Stimulated activated CD4-positive, alpha-beta T cell treated with anti-CD3 and anti-CD28 coated beads, TNF-alpha, amount 100 ng/mL, for 24 hours (primary cell): ENCODE measurements around the gene FOXK2.
"Not testable (repeated sequence)": the region's sequence is repeated elsewhere in the genome, so short reads cannot be mapped to it uniquely, and the experiment has no call there.

Experiments used
- DNase-seq, 3 experiments: peaks; one replicate each; pipeline ENCODE4 v3.0.0-alpha.2; 2020; ENCODE audit warnings: low read depth in 3 of 3

FOXK2 gene

GRCh38 chr17:82564241-82564640 lies 44.7 kb downstream of the FOXK2 start:
- no peak for DNase-seq

DNA sequence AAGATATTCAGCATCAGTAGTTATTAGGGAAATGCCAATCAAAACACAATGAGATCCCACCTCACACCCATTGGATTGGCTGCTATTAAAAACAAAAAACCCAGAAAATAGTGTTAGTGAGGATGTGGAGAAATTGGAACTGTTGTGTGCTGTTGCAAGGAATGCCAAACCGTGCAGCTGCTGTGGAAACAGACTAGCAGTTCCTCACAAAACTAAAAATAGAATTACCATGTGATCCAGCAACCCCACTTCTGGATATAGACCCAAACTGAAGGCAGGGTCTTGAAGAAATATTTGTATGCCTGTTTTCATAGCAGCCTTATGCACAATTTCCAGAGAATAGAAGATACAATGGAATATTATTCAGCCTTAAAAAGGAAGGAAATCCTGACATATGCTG lies 46.0 kb downstream of the FOXK2 start:
- DNase-seq = no peak

GRCh38 chr17:82566129-82566960 lies 46.8 kb downstream of the FOXK2 start:
- no peak for DNase-seq

DNA sequence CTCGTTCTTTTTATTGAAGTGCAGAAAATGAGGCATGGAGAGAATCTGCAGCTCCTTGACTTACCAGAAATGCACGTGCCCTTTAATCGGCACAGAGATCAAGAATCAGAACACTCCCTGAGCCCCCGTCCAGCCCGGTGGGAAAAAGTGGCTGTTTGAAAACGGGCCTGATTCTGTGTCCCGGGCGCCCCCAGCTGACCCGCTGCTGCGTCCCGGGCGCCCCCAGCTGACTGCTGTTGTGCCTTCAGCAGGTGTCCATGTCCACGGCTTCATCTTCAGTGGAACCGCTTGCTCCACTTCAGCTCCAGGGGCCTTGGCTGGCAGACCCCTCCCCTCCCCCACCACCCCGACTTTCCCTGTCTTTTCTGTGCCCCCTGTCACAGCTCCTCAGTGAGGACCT lies 47.8 kb downstream of the FOXK2 start:
- DNase-seq = no peak

DNA sequence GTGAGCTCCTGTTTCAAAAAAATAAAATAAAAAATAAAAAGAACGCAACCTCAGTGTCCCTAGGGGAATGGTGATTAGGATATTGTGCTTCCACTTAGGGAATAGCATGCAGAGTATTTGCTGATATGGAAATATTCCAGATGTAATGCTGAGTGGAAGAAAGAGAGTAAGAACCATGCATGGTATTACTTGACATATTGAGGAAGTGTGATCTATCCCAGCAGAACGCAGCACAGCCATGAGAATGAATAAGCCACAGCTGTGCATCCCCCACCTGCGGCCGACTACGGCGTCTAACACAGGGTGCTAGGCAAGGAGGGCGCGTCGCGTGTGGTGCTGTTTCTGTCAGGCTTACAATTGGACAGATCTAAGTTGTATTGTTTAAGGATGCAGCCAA lies 49.5 kb downstream of the FOXK2 start:
- no peak for DNase-seq

DNA sequence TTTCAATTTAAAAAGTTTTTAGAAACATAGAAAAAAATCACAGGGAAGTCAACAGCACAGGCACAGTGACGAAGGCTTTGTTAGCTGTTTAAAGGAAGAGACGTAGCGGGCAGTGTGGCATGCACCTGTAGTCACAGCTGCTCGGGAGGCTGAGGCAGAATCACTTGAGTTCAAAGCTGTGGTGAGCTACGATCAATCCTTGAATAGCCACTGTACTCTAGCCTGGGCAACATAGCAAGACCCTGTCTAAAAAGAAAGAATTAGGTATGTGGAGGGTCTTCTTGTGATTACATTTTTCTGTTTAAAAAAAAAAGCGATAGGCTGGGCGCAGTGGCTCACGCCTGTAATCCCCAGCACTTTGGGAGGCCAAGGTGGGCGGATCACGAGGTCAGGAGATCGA lies 50.1 kb downstream of the FOXK2 start:
- DNase-seq = no peak

DNA sequence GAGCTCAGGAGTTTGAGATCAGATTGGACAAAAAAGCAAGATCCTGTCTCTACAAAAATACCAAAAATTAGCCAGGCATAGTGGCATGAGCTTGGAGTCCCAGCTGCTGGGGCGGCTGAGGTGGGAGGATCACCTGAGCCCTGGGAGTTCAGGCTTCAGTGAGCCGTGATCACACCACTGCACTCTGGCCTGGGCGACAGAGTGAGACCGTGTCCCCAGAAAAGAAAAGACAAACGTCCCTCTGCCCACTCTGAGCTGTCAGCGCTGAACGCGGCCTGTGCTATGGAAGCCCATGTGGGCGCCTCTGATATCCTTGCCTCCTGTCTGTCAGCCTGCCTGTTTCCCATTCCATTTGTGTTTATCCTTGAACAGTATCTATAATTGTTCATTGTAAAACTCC lies 50.7 kb downstream of the FOXK2 start:
- no peak for DNase-seq

DNA sequence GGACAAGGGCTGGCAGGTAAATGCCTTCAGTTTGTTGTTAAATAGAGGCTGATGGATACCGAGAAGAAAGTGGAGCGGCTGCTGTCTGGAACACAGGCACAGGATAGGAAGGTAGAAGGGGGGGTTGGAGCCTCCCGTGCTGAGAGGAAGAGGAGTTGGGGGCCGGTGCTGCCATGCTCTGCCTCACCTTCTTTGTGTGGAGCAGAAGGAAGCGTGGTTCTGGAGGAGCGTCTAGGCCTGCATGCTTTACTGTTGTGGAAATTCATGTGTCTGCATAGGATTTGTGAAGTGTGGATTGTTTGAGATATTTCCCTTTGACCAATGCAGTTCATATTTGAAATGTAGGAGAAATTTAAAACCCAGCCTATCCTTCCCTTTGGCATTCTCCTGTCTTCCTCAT lies 52.3 kb downstream of the FOXK2 start:
- no peak for DNase-seq

- DNase-seq = no peak
These were observed 54.5 kb downstream of the FOXK2 start for GRCh38 chr17:82574041-82574440.

GRCh38 chr17:82575581-82576221 lies 56.2 kb downstream of the FOXK2 start:
- not testable (repeated sequence) for DNase-seq

GRCh38 chr17:82577300-82577699 lies 57.8 kb downstream of the FOXK2 start:
- no peak for DNase-seq

GRCh38 chr17:82579969-82580368 lies 60.4 kb downstream of the FOXK2 start:
- not testable (repeated sequence) for DNase-seq

DNA sequence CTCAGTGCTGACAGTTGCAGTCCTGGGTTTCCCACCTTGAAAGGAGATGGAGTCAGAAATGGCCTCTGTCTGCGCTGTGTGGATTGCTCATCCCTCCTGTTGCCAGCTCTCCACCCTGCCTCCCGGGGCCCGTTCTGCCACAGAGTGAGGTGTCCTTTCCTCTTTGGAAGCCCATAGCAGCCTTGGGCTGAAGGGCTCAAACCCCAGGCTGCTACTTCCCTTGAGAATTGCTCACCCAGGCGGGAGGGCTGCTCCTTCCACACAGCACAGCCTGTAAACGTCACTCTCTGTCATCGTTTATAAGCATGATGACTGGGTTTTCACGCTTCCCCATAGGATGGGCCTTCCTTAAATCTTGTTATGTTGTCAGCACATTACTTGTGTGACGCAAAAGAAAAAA lies 62.7 kb downstream of the FOXK2 start:
- DNase-seq = no peak

- DNase-seq = no peak
These were observed 63.2 kb downstream of the FOXK2 start for GRCh38 chr17:82582709-82583108.

- DNase-seq = no peak
These were observed 64.2 kb downstream of the FOXK2 start for GRCh38 chr17:82583720-82584234.

- DNase-seq = not testable (repeated sequence)
These were observed 66.5 kb downstream of the FOXK2 start for GRCh38 chr17:82585935-82586575.

DNA sequence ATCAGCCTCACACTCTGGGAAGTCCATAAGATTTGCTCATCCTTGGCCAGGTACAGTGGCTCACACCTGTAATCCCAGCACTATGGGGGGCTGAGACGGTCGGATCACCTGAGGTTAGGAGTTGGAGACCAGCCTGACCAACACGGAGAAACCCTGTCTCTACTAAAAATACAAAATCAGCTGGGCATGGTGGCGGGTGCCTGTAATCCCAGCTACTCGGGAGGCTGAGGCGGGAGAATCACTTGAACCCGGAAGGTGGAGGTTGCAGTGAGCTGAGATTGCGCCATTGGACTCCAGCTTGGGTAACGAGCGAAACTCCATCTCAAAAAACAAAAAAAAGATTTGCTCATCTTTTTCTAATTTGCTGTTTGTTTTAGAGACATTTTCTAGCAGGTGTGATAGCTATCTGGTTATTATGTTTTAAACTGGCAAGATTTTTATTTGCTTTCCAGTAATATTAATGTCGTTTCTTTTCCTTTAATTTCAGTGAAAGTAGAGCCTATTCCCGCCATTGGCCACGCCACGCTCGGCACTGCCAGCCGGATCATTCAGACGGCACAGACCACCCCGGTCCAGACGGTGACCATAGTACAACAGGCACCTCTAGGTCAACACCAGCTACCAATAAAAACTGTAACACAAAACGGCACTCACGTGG lies 67.2 kb downstream of the FOXK2 start:
- no peak for DNase-seq

- no peak for DNase-seq
These were observed 67.9 kb downstream of the FOXK2 start for GRCh38 chr17:82587234-82588086.

DNA sequence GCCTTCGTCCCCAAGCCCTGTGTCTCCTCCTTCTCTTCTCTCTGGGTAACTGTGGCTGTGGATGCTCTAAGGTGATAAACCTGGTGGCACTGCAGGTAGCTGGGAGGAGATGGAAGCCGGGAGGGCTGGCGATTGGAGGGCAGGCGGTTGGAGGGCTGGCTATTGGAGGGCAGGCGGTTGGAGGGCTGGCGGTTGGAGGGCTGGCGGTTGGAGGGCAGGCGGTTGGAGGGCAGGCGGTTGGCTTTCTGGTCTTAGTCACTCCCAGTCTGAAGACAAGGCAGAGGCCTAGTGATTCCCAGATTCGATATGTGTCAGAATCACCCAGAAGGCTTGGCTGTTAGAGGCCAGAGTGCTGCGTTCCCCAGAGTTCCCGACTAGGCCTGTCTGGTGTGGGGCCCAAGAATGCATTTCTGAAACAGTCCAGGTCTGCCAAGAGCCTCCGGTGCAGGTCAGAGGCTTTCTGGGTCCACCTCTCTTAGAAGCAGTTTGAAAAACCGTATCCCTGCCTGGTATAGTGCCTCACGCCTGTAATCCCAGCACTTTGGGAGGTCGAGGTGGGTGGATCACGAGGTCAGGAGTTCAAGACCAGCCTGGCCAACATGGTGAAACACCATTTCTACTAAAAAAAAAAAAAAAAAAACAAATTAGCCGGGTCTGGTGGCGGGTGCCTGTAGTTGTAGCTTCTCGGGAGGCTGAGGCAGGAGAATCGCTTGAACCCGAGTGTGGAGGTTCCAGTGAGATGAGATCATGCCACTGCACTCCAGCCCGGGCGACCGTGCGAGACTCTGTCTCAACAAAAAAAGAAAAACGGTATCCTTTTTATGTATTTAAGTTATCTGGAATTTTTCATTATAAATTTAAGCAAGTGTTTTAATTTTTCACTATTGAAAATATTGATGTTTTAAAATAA lies 69.0 kb downstream of the FOXK2 start:
- DNase-seq = no peak

DNA sequence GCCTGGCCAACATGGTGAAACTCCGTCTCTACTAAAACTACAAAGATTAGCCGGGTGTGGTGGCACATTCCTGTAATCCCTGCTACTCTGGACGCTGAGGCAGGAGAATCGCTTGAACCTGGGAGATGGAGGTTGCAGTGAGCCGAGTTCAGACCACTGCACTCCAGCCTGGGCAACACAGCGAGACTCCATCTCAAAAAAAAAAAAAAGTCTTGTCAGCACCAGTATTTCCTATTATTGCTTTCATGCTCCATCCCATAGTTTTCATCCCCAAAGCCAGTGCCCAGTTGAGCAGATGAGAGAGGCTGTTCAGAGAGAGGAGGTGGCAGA lies 70.3 kb downstream of the FOXK2 start:
- DNase-seq = no peak
